HG03521 (cell line): Measurements from ENCODE around the gene HOTAIR.

ENCODE experiments used
- ATAC-seq: cut with Tn5 transposase; IDR thresholded peaks from one replicate; pipeline ENCODE4 v1.9.1; 2021; ENCODE audit warnings: mild to moderate bottlenecking, moderate library complexity; ENCODE audit not compliant: unreplicated experiment

HOTAIR gene

DNA sequence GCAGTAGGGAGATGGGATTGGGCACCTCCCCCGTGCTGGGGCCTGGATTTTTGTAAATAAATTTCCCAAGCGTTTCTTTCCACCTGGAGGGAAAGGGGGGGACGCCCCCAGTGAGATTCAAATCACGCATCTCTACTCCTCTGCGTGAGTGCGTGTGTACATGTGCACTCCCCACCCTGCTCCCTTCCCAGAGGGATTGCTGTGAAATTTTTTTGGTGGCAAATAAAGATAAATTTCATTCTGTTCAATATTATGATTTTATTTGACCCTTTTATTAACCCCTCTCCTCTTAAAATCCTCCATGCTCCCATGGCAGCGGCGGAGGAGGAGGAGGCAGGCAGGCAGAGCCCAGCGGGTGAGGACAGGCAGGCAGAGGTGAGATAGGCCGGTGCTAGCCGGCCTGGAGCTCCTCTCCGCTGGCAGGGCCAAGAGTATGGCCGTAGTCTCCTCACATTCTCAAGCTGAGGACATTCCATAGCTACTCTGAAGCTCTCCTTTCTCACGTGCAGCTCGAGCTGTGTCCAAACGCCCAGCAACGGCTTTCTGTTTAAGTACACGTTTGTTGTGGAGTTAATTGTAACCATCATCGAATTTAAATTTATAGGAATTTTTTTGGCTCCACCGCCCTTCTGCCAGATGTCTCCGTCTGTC is 1.5 kb upstream of the HOTAIR start:
- ATAC-seq, result no peak

GRCh38 chr12:53975479-53976152 is 862 bp upstream of the HOTAIR start:
- ATAC-seq, result no peak

DNA sequence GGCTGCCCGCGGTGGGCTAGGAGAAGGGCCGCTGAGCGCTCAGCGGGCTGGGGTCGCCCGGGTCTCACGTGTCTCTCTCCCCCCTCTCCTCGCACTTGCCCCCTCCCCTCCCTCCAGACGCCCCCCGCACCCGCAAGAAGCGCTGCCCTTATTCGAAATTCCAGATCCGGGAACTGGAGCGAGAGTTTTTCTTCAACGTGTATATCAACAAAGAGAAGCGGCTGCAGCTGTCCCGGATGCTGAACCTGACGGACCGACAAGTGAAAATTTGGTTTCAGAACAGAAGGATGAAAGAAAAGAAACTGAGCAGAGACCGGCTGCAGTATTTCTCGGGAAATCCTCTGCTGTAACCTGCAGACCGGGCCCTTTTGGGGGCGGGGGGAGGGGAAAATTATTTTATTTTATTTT is 314 bp upstream of the HOTAIR start:
- no peak for ATAC-seq

DNA sequence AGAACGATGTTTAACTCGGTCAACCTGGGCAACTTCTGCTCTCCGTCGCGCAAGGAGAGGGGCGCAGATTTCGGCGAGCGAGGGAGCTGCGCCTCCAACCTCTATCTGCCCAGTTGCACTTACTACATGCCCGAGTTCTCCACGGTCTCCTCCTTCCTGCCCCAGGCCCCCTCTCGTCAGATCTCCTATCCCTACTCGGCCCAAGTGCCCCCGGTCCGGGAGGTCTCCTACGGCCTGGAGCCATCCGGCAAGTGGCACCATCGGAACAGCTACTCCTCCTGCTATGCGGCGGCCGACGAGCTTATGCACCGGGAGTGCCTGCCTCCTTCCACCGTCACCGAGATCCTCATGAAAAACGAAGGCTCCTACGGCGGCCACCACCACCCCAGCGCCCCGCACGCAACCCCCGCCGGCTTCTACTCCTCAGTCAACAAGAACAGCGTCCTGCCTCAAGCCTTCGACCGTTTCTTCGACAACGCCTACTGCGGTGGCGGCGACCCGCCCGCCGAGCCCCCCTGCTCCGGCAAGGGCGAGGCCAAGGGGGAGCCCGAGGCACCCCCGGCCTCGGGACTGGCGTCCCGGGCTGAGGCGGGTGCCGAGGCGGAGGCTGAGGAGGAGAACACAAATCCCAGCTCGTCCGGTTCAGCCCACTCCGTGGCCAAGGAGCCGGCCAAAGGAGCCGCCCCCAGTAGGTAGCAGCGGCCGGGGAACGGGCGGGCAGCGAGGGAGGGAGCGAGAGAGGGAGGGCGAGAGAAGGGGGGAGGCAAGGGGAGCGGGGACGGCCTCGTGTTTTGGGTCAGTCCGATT is 1.3 kb downstream of the HOTAIR start:
- ATAC-seq, result no peak

DNA sequence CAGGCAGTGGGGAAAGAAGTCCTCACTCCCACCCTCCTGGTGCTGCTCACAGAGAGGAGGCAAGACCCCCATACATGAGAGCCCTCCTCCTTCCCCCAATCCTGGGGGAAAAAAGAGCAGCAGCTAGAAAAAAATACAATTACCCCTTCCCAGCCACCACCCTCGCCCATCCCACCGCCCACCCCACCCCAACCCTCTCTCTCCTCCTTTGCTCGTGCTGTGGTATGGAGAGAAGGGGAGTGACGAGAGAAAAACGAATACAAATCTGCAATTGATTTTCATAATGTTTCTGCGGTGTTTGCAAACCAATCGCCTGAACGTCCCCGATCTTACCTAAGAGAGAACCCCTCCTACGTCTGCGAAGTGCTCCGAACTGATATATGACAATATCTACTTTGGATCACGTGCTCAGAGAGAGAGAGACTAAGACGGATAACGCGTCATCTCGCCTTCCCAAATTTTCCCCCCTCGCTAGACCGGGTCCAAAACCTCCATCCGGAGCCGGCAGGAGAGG is 2.0 kb downstream of the HOTAIR start, which contains the start of gene HOXC11:
Gene HOXC11 (plus strand): TSS at position 405 of the 514 bp plus-strand sequence. CDS start 116 bp downstream, outside the sequence.
- ATAC-seq, result no peak

- no peak for ATAC-seq
Measured at GRCh38 chr12:53972152-53972702, 2.5 kb downstream of the HOTAIR start.

DNA sequence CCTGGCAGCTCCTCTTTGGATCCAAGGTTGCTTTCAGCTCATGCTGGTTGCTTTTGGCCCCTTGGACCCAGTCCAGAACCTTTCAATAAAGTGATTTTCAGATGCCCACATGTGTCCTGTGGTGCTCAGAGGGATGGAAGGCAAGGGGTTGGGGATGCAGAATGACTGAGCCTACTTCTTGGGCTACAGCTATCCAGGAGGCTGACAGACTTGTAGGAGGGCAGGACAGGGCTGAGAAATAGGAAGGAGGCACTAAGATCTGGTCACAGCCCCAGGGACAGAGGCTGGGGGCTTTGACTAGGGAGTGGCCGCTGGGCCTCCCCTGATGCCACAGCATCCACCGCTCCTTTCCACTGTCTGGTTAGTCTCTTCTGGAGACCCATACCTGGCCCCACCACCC is 3.1 kb downstream of the HOTAIR start:
- no peak for ATAC-seq

GRCh38 chr12:53971129-53971528 is 3.6 kb downstream of the HOTAIR start:
- no peak for ATAC-seq

- no peak for ATAC-seq
Measured at GRCh38 chr12:53970451-53970850, 4.3 kb downstream of the HOTAIR start.

DNA sequence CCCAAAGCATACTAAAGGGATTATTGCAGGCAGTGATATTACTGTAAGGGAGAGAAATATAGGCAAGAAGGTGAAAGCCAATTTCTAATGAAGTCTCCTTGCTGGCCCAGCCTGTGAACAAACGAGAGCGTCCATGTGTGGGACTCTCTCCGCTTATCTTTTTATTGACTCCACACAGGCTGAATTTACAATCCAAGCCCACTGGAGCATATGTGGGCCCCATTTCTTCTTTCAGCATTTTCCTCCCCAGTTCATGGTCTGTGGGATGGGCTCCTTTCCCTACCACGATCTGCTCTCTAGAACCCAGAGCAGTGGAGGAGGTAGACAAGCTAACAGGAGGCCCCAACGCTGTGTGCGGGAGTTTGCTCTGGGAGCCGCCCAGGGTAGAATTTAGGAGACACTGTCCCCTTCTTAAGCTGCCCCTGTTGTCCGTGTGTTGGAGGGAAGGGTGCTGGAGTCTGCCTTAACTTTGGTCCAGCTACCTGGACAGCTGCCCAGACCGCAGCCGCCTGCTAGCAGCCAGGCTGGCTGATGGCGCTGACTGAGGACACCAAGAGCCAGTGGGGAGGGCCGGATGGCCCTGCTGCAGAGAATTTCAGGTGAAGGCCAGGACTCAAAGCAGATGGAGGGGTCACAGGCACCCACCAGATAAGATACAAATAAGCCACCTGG is 5.0 kb downstream of the HOTAIR start:
- no peak for ATAC-seq

DNA sequence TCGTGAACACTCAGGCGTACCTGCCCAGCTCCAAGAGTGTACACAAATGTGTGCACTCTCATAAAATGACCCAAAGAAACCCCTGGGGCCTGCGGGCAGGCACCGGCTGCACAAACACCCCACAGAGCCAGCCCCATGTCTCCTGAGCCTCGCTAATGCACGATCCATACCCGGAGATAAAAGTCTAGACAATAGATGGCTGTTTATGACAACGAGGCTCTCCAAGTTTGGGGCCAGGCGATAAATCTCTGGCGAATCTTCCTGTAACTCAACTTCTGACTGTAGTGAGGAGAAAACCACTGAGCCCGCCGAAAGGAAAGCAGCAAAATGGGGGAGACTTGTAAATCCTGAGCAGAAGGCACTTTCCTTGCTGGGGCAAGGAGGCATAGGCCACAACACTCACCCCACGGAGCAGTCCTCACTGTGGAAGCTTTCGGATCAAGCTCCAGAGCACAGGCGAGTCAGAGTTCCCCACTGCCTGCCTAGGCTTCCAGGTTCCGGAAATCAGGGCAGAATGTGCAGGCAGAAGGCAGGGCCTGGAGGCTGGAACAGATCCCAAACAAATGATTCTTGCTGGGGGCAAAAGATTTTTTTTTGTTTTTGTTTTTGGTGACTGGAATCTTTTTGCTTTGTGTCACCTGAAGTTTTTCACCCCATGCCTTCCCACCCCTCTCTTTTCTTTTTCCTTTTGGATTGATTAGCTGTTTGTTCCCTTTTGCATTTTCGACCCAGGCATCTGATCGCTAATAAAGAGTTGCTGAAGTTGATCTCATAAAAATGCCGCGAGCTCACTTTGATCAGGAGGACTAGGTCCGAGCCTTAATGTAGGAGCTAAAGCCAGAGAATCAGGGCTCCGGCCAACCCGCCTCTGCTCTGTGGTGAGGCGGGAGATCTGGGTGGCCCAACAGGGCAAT is 6.3 kb downstream of the HOTAIR start:
- ATAC-seq, result no peak

DNA sequence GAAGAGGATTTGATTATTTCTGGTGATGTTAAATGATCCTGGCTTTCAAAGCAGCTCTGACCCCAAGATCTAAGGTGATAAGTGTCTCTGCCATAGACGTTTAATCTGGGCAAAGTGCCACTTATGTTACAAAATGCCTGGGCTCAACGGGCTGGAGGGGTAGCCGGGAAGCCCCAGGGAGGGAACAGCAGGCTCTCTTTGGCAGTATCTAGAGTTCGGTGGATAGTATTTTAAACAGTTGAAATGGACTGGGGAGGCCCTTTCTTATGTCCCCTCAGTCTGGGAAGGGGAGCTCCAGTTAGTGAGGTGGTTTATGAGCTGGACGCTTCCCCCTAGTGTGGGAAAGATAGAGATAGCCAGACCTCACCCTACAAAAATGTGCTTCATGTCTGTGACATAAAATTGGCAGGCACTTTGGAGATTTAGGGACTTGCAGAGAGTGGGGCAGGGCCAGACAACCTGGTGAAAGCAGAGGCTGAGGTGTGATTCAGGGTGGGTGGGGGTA is 7.3 kb downstream of the HOTAIR start:
- no peak for ATAC-seq

DNA sequence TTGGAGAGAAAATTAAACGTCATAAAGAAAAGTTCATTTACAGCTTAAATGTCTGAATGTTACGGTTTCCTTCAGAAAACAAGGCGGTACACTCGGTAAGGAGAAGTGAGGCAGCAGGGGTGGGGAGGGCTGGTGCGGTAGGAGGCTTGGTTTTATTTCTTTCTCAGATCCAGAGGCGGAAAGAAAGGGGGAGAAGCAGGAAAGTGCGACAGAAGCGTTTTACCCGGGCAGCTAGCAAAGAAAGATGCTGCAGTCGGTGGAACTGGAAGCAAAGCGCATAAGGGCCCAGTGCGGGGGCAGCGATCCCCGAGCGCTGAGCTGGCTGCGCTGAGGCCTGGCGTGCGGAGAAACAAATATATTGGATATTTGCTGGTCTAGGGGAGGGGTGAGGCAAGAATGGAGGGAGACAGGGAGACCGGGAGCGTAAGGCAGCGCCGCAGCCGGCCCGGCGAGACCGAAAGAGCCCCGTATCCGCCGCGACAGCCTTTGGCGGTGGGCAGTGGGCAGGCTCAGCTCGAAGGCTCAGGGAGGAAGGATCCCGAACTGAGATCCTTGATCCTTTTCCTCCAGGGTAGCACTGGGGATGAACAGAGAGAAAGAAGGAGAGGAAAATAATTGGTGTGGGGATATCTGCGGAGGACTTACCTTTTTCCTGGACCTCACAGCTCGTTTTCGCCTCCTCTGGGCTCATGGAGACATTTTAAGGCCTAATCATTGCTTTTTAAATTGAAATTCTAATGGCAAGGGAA is 8.2 kb downstream of the HOTAIR start:
- ATAC-seq, result no peak

DNA sequence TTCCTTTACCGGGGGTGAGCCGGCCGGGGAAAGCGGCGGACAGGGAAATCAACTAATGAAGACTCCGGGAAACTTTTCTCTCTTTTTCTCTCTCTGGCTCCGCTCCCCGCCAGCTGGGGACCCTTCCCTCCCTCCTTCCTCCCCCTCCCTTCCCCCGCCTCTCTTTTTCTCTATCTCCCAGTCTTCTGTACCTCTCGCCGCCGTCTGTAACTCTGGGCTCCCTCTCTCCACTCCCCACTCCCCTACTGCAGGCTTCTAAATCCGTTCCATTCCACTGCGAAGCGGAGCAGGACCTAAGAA is 8.7 kb downstream of the HOTAIR start:
- ATAC-seq, result no peak

- no peak for ATAC-seq
Measured at GRCh38 chr12:53965281-53966084, 9.3 kb downstream of the HOTAIR start.

DNA sequence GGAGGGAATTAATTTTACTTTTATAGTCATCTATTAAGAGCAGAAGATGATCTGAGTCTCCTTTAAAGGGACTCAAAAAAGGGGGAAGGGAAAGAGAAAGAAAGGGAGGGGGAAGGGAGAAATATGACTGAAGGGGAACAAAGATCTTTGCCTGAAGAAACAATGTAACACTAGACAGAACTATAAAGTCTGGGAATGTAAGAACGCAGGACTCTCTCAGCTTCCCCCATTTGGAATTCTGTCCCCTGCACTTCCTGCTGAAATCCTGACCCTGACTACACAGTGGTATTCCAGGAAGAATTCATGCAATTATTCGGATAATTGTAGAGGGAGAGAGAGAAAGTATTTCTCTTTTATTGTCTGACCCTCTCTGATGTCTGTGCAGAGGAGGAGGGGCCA is 10.4 kb downstream of the HOTAIR start:
- no peak for ATAC-seq

- no peak for ATAC-seq
Measured at GRCh38 chr12:53963434-53964314, 11.1 kb downstream of the HOTAIR start.
